ENCODE data around the gene RNF34. TPM values are rescaled to one million over a fixed set of nuclear protein-coding genes. Genes with fewer than 3 reads are reported as not detected.
"Not testable (repeated sequence)": the region's sequence is repeated elsewhere in the genome, so short reads cannot be mapped to it uniquely, and the experiment has no call there.

RNF34 gene
- total RNA-seq, 6 donors from 2014 or later, result 22.1 to 48.2 (median 32.4) TPM

- no peaks in the 10 kb centered on the region for H3K4me1 ChIP-seq
- TF ChIP-seq EP300 (IDR thresholded peaks at IDR 0.05) (no peak), CTCF (IDR thresholded peaks at IDR 0.05) (no peak), POLR2AphosphoS5 (IDR thresholded peaks at IDR 0.05) (no peak), POLR2A (IDR thresholded peaks at IDR 0.05) (no peak)
- WGBS, 2 donors, result 84 to 88% methylated on average over 8 of the region's 8 CpGs
- H3K27me3 ChIP-seq, result no peaks in the 10 kb centered on the region
- no peaks in the 10 kb centered on the region for H3K36me3 ChIP-seq
- H3K9me3 ChIP-seq, result no peaks in the 10 kb centered on the region
- ATAC-seq (ENCODE audit: low FRiP score in 2 of 2) (no peak), DNase-seq (no peak)
- no peak overlapping the region for H3K27ac ChIP-seq
- no peak overlapping the region for H3K4me3 ChIP-seq
These were observed 22.9 kb upstream of the RNF34 start for GRCh38 chr12:121376754-121377697.

- DNase-seq, result no peak
- H3K9me3 ChIP-seq, result no peaks in the 10 kb centered on the region
These were observed 21.2 kb upstream of the RNF34 start for GRCh38 chr12:121378736-121379135.

GRCh38 chr12:121379945-121380344, 20.0 kb upstream of the RNF34 start:
- Histone ChIP-seq H3K36me3 (no peaks in the 10 kb centered on the region), H3K4me3 (no peak overlapping the region), H3K4me1 (no peaks in the 10 kb centered on the region), H3K27ac (no peak overlapping the region), H3K27me3 (no peaks in the 10 kb centered on the region), H3K9me3 (no peaks in the 10 kb centered on the region)
- TF ChIP-seq EP300 (IDR thresholded peaks at IDR 0.05) (no peak), CTCF (IDR thresholded peaks at IDR 0.05) (no peak), POLR2AphosphoS5 (IDR thresholded peaks at IDR 0.05) (no peak), POLR2A (IDR thresholded peaks at IDR 0.05) (no peak)
- DNase-seq (no peak), ATAC-seq (ENCODE audit: low FRiP score in 2 of 2) (no peak)
- 89 to 90% methylated on average over 10 of the region's 10 CpGs for WGBS, 2 donors

More at GRCh38 chr12:121378736-121379135, 21.2 kb upstream of the RNF34 start:
- H3K4me1 ChIP-seq, result no peaks in the 10 kb centered on the region
- 83% methylated on average over 5 of the region's 5 CpGs for WGBS, 2 donors
- no peak overlapping the region for H3K27ac ChIP-seq
- no peak for ATAC-seq (ENCODE audit: low FRiP score in 2 of 2)
- no peaks in the 10 kb centered on the region for H3K36me3 ChIP-seq
- H3K4me3 ChIP-seq, result no peak overlapping the region
- TF ChIP-seq EP300 (IDR thresholded peaks at IDR 0.05) (no peak), POLR2A (IDR thresholded peaks at IDR 0.05) (no peak), POLR2AphosphoS5 (IDR thresholded peaks at IDR 0.05) (no peak), CTCF (IDR thresholded peaks at IDR 0.05) (no peak)
- no peaks in the 10 kb centered on the region for H3K27me3 ChIP-seq

- ATAC-seq (ENCODE audit: low FRiP score in 2 of 2), result no peak
- Histone ChIP-seq H3K9me3 (no peaks in the 10 kb centered on the region), H3K36me3 (no peaks in the 10 kb centered on the region), H3K27ac (no peak overlapping the region), H3K4me1 (no peaks in the 10 kb centered on the region), H3K4me3 (no peak overlapping the region), H3K27me3 (no peaks in the 10 kb centered on the region)
- no peak for DNase-seq
- TF ChIP-seq POLR2A (IDR thresholded peaks at IDR 0.05) (no peak), POLR2AphosphoS5 (IDR thresholded peaks at IDR 0.05) (no peak), CTCF (IDR thresholded peaks at IDR 0.05) (no peak), EP300 (IDR thresholded peaks at IDR 0.05) (no peak)
- WGBS, 2 donors, result 93 to 94% methylated on average over 9 of the region's 9 CpGs
These were observed 16.3 kb upstream of the RNF34 start for GRCh38 chr12:121383601-121384021.

- not testable (repeated sequence) for H3K4me3 ChIP-seq; H3K9me3 ChIP-seq; H3K36me3 ChIP-seq; H3K27me3 ChIP-seq; ATAC-seq (ENCODE audit: low FRiP score in 2 of 2); H3K4me1 ChIP-seq; H3K27ac ChIP-seq; DNase-seq
- 75 to 77% methylated on average over 6 of the region's 6 CpGs for whole genome bisulfite sequencing, 2 donors
These were observed 15.0 kb upstream of the RNF34 start for GRCh38 chr12:121384891-121385290.
